ENCODE data around the gene PRMT7. TPM values are rescaled to one million over a fixed set of nuclear protein-coding genes. Genes with fewer than 3 reads are reported as not detected.
A peak's percentile ranks its signal among the peaks of the same experiment; 100 is the strongest.

The PRMT7 gene
- total RNA-seq, 2 experiments from 2014 or later, result 60.9 to 73.9 TPM

DNA sequence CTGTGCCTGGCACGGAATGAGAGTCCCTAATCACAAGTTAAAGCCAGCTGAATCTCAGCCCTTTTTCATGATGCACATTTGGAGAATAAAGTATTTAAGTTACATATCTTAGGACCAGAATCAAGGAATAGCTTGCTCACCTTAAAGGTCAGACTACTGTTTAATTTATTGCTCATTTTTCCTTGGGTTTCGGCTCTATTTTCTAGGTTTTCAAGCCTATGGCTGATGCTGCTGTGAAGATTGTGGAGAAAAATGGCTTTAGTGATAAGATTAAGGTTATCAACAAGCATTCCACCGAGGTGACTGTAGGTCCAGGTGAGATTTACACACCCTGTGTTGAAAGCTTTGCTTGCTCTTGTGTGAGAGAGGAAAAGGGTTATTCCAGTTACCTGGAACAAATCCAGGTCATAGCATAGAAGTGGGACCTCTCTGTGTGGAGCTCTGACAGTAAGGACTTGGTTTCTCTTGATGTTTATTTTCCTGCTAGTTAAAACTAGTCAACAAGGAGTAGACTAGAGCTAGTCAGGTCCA is 18.1 kb downstream of the PRMT7 start:
- Mint-ChIP-seq H3K4me3 (no peak overlapping the region), H3K4me1 (peaks cover 26% of the 10 kb centered on the region), H3K27me3 (no peaks in the 10 kb centered on the region), H3K36me3 (peaks cover 25% of the 10 kb centered on the region), H3K9me3 (ENCODE audit: low read depth) (no peaks in the 10 kb centered on the region), H3K27ac (no peak overlapping the region)
- ATAC-seq (no peak), DNase-seq (no peak)
- CTCF ChIA-PET, result interaction anchor here (0.6 to 21.5 kb wide), 30 partner anchors 9 to 341 kb away, joined by 3 to 451 read pairs (median 4); partner anchors contain the start of genes PLA2G15, PRMT7, SLC7A6 and SLC7A6OS

DNA sequence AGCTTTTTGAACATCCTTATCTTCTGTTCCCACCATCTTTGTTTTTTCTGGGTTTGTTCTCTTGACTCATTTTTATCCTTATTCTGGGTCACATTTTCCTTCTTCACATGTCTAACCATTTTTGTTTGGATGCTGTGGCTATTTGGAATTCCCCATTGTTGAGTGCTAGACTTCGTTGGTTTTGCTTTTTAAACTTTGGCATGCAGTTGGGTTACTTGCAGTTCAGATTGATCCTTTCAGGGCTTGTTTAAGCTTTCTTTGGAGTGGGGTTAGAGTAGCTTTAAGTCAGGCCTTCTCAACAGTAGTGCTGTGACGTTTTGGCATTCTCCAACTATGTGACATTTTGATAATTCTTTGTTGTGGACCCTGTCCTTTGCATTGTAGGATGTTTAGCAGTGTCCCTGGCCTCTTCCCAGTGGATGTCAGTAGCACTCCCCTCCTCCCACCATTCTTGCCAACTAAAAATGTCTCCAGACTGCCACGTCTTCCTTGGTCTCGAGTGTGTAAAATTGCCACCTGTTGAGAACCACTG is 21.1 kb downstream of the PRMT7 start:
- DNase-seq (no peak), ATAC-seq (no peak)
- Mint-ChIP-seq H3K4me3 (no peak overlapping the region), H3K36me3 (peaks cover 27% of the 10 kb centered on the region), H3K4me1 (peaks cover 23% of the 10 kb centered on the region), H3K9me3 (ENCODE audit: low read depth) (no peaks in the 10 kb centered on the region), H3K27ac (peak overlapping the region; percentile 73), H3K27me3 (no peaks in the 10 kb centered on the region)
- CTCF ChIA-PET, result interaction anchor here (1.1 to 21.5 kb wide), 4 partner anchors 21 to 80 kb away, joined by 3 to 451 read pairs (median 5); partner anchors contain the start of genes PRMT7, SLC7A6 and SLC7A6OS

DNA sequence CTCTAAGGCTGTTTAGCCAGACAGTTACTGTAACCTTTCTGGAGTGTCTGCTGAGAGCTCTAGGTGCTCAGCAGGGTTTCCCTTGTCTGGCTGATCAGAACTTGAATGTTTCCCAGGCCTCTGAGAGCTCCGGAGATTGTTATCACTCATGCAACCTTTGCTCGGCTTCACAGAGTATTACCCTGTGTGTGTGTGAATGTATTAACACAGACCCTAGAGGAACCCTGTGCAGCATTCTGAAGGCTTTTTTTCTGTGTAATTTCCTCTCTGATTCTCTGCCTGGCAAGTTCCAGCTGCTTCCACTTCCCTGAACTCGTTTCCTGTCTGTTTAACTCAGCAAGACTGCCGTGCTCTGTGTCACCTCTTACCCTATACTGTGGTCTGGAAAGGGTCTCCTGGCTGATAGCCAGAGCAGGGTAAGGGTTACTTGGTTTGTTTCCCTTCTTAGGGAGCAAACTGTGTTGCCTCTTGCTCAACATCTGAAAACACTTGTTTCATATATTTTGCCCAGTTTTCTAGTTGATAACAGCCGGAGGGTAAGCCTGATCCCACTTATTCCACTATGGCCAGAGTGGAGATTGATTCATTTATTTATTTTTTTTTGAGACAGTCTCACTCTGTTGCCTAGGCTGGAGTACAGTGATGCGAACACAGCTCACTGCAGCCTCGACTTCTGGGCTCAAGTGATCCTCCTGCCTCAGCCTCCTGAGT is 21.7 kb downstream of the PRMT7 start:
- Mint-ChIP-seq H3K4me1 (peaks cover 20% of the 10 kb centered on the region), H3K27me3 (no peaks in the 10 kb centered on the region), H3K9me3 (ENCODE audit: low read depth) (no peaks in the 10 kb centered on the region), H3K27ac (peak overlapping the region; percentile 73), H3K36me3 (peaks cover 31% of the 10 kb centered on the region), H3K4me3 (no peak overlapping the region)
- no peak for ATAC-seq
- CTCF ChIA-PET, result interaction anchor here (0.7 to 21.5 kb wide), 5 partner anchors 22 to 81 kb away, joined by 3 to 451 read pairs (median 4); partner anchors contain the start of genes PRMT7, SLC7A6 and SLC7A6OS
- DNase-seq, result no peak

DNA sequence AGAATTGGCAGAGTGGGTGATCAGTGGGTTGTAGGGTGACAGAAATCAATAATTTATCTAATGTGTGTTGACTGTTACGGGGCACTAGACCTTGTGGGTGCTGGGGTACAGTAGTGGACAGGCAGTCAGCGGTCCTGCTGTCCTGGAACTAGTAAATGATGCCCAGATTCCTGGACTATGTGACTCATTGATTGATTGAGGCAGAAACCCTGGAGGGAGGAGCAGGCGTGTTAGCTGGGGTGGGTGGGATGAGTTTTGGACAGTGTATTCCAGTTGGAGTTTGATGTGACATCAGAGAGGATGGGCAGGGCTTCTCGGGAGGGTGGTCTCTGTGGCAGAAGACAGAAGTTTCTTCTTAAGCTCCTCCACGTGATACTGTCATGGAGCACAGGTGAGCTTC is 24.4 kb downstream of the PRMT7 start:
- Mint-ChIP-seq H3K4me1 (peaks cover 12% of the 10 kb centered on the region), H3K36me3 (peaks cover 42% of the 10 kb centered on the region), H3K9me3 (ENCODE audit: low read depth) (no peaks in the 10 kb centered on the region), H3K4me3 (no peak overlapping the region), H3K27ac (no peak overlapping the region), H3K27me3 (no peaks in the 10 kb centered on the region)
- DNase-seq, result no peak
- CTCF ChIA-PET, result interaction anchor here (1.0 to 21.5 kb wide), 3 partner anchors 47 to 175 kb away, joined by 3 to 451 read pairs (median 5); partner anchors contain the start of gene SLC7A6
- no peak for ATAC-seq

DNA sequence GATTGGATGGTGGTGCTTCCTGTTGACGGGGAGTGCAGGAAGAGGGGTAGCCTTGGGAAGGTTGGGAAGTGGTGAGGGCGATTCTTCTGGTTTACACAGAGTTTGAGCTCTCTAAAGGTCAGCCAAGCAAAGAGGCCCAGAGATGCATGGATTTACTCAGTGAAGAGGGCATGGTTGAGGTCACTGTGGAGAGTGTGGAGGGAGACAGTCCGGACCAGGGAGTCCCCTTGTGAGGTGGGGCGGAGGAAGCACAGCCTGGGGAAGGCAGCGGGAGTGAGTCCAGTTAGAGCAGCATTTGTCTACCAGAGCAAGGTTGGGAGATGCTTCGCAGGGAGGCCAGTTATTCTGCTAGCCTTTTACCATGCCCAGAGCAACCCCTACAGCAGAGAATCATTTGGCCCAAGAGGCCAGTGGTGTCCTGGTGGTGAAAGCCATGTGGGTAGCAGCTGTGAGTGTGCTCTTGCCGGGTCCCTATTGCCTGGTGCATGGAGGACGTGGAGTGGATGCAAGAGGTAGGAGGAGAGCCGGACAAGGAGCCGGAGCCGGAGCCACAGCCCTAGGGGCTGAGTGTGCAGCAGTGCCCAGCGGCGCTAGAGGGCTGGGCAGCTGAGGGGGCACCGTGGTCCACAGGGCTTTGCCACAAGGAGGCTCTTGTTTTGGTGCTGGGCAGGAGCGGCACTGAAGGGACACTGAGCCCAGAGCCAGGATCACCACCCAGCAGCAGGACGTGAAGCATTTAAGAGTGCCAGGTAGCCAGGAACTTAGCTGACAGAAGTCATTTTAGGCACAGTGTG is 27.7 kb downstream of the PRMT7 start:
- no peak for DNase-seq
- CTCF ChIA-PET, result interaction anchor here (0.9 to 21.5 kb wide), 6 partner anchors 10 to 77 kb away, joined by 3 to 451 read pairs (median 7); partner anchors contain the start of gene SLC7A6
- Mint-ChIP-seq H3K27me3 (no peaks in the 10 kb centered on the region), H3K27ac (no peak overlapping the region), H3K9me3 (ENCODE audit: low read depth) (no peaks in the 10 kb centered on the region), H3K4me3 (no peak overlapping the region), H3K36me3 (peaks cover 49% of the 10 kb centered on the region), H3K4me1 (peaks cover 2% of the 10 kb centered on the region)
- ATAC-seq, result no peak

DNA sequence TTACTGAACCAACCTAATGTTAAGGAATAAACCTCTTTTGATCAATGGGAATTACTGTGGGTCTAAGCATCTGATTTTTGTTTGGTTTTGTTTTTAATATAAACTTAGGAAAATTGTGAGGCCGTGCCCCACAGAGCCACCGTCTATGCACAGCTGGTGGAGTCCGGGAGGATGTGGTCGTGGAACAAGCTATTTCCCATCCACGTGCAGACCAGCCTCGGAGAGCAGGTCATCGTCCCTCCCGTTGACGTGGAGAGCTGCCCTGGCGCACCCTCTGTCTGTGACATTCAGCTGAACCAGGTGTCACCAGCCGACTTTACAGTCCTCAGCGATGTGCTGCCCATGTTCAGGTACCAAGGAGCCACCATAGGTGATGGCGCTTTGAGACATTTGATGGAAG is 28.4 kb downstream of the PRMT7 start:
- no peak overlapping the region for H3K4me3 Mint-ChIP-seq
- no peak overlapping the region for H3K27ac Mint-ChIP-seq
- DNase-seq (no peak), ATAC-seq (no peak)
- CTCF ChIA-PET, result interaction anchor here (0.9 to 3.8 kb wide), 4 partner anchors 11 to 78 kb away, joined by 4 to 27 read pairs (median 7); partner anchors contain the start of gene SLC7A6
- H3K27me3 Mint-ChIP-seq, result no peaks in the 10 kb centered on the region
- peaks cover 2% of the 10 kb centered on the region for H3K4me1 Mint-ChIP-seq
- no peaks in the 10 kb centered on the region for H3K9me3 Mint-ChIP-seq (ENCODE audit: low read depth)
- peaks cover 50% of the 10 kb centered on the region for H3K36me3 Mint-ChIP-seq

DNA sequence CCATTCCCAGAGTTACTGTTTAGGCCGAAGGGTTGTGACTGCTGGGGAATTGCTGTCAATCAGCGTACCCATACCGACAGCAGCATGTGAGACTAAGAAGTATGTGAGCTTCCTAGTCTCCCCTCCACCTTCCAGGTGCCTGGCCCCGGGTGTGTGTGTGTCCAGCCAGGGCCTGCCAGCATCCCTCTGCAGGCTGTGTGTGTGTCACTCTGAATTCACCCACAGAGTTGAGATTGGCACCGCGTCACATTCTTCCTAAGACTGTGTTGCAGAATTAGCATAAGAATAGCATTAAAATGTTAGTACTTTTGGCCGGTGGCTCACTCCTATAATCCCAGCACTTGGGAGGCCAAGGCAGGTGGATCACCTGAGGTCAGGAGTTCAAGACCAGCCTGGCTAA is 31.8 kb downstream of the PRMT7 start:
- Mint-ChIP-seq H3K4me3 (no peak overlapping the region), H3K27ac (no peak overlapping the region), H3K4me1 (peaks cover 28% of the 10 kb centered on the region), H3K36me3 (peaks cover 64% of the 10 kb centered on the region), H3K9me3 (ENCODE audit: low read depth) (no peaks in the 10 kb centered on the region), H3K27me3 (no peaks in the 10 kb centered on the region)
- CTCF ChIA-PET, result interaction anchor here (0.8 to 2.2 kb wide), 2 partner anchors 13 to 80 kb away, joined by 4 to 7 read pairs; no protein-coding TSS in a partner anchor
- ATAC-seq (no peak), DNase-seq (no peak)

DNA sequence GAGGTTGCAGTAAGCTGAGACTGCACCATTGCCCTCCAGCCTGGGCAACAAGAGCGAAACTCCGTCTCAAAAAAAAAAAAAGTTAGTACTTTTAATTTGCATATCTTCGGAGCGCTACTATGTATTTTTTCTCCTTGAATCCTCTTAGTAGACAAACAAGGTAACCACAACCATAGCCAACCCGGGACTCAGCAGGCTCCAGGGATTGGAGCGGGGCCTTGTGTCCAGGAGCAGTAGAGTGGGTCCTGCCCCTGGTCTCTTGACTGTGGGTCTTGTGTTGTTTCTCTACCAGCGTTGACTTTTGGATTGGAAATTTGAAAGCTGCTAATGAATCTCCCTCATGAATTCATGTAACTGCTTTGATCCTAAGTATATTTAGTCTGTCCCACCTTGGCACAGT is 32.3 kb downstream of the PRMT7 start:
- H3K36me3 Mint-ChIP-seq, result peaks cover 64% of the 10 kb centered on the region
- CTCF ChIA-PET, result interaction anchor here (0.8 to 2.2 kb wide), 3 partner anchors 13 to 81 kb away, joined by 3 to 7 read pairs (median 4); no protein-coding TSS in a partner anchor
- no peaks in the 10 kb centered on the region for H3K9me3 Mint-ChIP-seq (ENCODE audit: low read depth)
- H3K27me3 Mint-ChIP-seq, result no peaks in the 10 kb centered on the region
- H3K4me1 Mint-ChIP-seq, result peaks cover 31% of the 10 kb centered on the region
- DNase-seq (no peak), ATAC-seq (no peak)
- H3K27ac Mint-ChIP-seq, result no peak overlapping the region
- no peak overlapping the region for H3K4me3 Mint-ChIP-seq

DNA sequence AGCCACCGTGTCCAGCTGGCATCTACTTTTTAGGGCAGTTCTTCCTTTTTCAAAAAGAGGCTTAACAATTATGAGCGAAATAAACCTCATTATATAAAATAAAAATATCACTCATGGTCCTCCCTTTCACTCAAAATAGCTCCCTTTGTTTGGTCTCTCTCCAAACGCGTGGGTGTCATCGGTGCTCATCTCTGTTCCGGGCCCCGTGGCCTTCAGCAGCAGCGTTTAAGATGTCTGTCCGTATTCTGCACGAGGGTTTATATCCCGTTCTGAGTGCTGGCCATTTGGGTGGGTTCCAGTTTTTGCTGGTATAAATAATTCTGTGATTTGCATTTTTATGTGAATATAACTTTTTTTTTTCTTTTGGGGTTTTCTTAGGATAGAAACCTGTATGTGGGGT is 33.4 kb downstream of the PRMT7 start:
- Mint-ChIP-seq H3K27ac (no peak overlapping the region), H3K9me3 (ENCODE audit: low read depth) (no peaks in the 10 kb centered on the region), H3K4me3 (no peak overlapping the region), H3K4me1 (peaks cover 31% of the 10 kb centered on the region), H3K27me3 (no peaks in the 10 kb centered on the region), H3K36me3 (peaks cover 68% of the 10 kb centered on the region)
- ATAC-seq (no peak), DNase-seq (no peak)
- CTCF ChIA-PET, result interaction anchor here (0.5 to 2.0 kb wide), 8 partner anchors 12 to 569 kb away, joined by 3 to 12 read pairs (median 3); partner anchors contain the start of gene SLC7A6

DNA sequence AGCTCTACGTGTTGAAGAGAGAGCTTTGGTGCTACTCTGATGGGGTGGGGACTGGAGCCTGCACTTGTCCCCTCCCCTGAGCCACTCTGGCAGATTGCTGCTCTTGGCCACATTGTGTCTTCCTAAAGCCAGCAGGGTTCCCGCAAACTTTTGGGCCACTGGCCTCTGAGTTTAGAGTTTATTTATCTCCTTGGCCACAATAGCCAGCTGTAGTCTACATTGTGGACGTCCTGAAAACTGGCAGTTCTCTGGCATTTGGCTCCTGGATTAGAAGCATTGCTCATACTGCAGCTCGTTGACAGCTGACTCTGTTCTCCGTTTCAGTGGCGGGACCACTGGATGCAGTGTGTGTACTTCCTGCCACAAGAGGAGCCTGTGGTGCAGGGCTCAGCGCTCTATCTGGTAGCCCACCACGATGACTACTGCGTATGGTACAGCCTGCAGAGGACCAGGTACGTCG is 34.6 kb downstream of the PRMT7 start:
- Mint-ChIP-seq H3K27ac (peak overlapping the region; percentile 67), H3K36me3 (peaks cover 62% of the 10 kb centered on the region), H3K27me3 (no peaks in the 10 kb centered on the region), H3K4me3 (peak overlapping the region; percentile 17), H3K4me1 (peaks cover 31% of the 10 kb centered on the region), H3K9me3 (ENCODE audit: low read depth) (no peaks in the 10 kb centered on the region)
- CTCF ChIA-PET, result interaction anchor here (0.7 to 2.0 kb wide), 11 partner anchors 10 to 184 kb away, joined by 3 to 12 read pairs (median 4); partner anchors contain the start of genes PRMT7, SLC7A6 and SLC7A6OS
- peak; percentile 96 for ATAC-seq
- DNase-seq, result peak; percentile 87

DNA sequence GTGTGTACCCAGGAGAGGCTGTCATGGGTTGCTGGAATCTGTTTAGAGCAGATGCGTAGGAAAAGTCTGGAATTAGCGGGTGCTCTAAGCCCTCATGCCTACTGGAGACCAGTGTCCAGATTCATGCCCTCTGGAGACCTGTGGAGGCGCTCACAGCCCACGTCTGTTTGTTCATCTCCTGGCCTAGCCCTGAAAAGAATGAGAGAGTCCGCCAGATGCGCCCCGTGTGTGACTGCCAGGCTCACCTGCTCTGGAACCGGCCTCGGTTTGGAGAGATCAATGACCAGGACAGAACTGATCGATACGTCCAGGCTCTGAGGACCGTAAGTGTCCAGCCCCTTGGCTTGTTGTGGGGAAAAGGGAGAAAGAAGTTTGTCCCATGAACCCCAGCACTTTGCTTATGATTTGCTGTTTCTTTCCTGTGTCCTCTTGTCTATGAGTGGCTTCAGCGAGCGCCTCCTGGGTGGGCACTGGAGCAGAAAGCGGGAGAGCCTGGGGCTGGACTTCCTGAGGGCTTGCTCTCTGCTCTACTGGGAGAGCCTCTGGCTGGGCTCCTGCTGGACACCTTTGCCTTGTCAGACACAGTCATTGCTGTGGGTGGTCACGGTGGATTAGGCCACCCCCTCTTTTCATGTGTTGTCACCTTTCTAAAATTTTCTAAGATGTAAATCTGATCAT is 35.3 kb downstream of the PRMT7 start:
- CTCF ChIA-PET, result interaction anchor here (0.9 to 2.0 kb wide), 6 partner anchors 11 to 84 kb away, joined by 3 to 12 read pairs (median 4); partner anchors contain the start of genes PRMT7, SLC7A6 and SLC7A6OS
- no peaks in the 10 kb centered on the region for H3K9me3 Mint-ChIP-seq (ENCODE audit: low read depth)
- H3K4me3 Mint-ChIP-seq, result peak overlapping the region; percentile 45
- H3K36me3 Mint-ChIP-seq, result peaks cover 57% of the 10 kb centered on the region
- peak overlapping the region; percentile 67 for H3K27ac Mint-ChIP-seq
- no peaks in the 10 kb centered on the region for H3K27me3 Mint-ChIP-seq
- H3K4me1 Mint-ChIP-seq, result peaks cover 33% of the 10 kb centered on the region
- no peak for ATAC-seq
- no peak for DNase-seq

DNA sequence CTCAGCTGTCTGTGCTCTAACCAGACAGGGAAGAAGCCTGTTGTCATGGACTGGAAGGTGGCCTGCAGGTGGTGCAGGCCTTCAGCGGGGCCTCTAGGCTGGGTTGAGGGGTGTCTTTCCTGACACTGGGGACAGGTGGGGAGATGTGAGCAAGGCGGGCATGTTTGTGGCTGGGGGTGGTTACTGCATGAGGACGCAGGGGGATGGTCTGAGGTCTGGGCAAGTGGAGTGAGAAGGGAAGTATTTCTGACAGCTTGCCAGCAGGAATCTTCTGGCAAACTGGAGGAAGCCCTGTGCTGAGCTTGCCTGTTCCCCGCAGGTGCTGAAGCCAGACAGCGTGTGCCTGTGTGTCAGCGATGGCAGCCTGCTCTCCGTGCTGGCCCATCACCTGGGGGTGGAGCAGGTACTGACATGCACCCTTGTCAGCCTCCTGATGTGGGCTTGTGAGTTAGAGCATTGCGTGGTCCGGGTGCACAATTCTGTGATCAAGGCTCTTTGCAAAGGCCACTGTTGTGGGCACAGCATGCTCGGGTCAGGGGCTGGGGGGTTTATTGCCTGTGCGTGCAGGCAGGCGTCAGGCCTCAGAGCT is 36.2 kb downstream of the PRMT7 start:
- H3K9me3 Mint-ChIP-seq (ENCODE audit: low read depth), result no peaks in the 10 kb centered on the region
- peak overlapping the region; percentile 45 for H3K4me3 Mint-ChIP-seq
- H3K27me3 Mint-ChIP-seq, result no peaks in the 10 kb centered on the region
- no peak for DNase-seq
- CTCF ChIA-PET, result interaction anchor here (0.9 to 1.0 kb wide), 3 partner anchors 9 to 85 kb away, joined by 3 to 4 read pairs (median 3); no protein-coding TSS in a partner anchor
- H3K27ac Mint-ChIP-seq, result peak overlapping the region; percentile 66
- ATAC-seq, result no peak
- H3K36me3 Mint-ChIP-seq, result peaks cover 60% of the 10 kb centered on the region
- peaks cover 33% of the 10 kb centered on the region for H3K4me1 Mint-ChIP-seq

All from activated CD8-positive, alpha-beta memory T cell treated with anti-CD3 and anti-CD28 coated beads, Interleukin-2, amount 10 ng/mL, durations not matched to agents 7 days and 5 days (primary cell).